Measurements from ENCODE around the gene PRR35.

Gene PRR35

GRCh38 chr16:528111-529011 is 31.8 kb upstream of the PRR35 start:
- DNase-seq: no peak

- no peak for DNase-seq
These were observed 31.1 kb upstream of the PRR35 start for GRCh38 chr16:529012-529575.

GRCh38 chr16:530111-530817 is 29.9 kb upstream of the PRR35 start:
- DNase-seq: no peak

GRCh38 chr16:531494-532125 is 28.6 kb upstream of the PRR35 start:
- no peak for DNase-seq

GRCh38 chr16:533391-534123 is 26.6 kb upstream of the PRR35 start:
- no peak for DNase-seq

GRCh38 chr16:534135-534534 is 26.1 kb upstream of the PRR35 start:
- no peak for DNase-seq

GRCh38 chr16:534856-535445 is 25.2 kb upstream of the PRR35 start:
- no peak for DNase-seq

GRCh38 chr16:535446-536405 is 24.5 kb upstream of the PRR35 start:
- DNase-seq: no peak

- no peak for DNase-seq
These were observed 23.4 kb upstream of the PRR35 start for GRCh38 chr16:536746-537145.

- no peak for DNase-seq
These were observed 22.5 kb upstream of the PRR35 start for GRCh38 chr16:537415-538335.

GRCh38 chr16:539901-540530 is 20.2 kb upstream of the PRR35 start:
- DNase-seq: no peak

GRCh38 chr16:540645-541340 is 19.4 kb upstream of the PRR35 start:
- no peak for DNase-seq

GRCh38 chr16:543301-544164 is 16.7 kb upstream of the PRR35 start:
- DNase-seq: no peak

- DNase-seq: no peak
These were observed 15.7 kb upstream of the PRR35 start for GRCh38 chr16:544517-544916.

GRCh38 chr16:546909-547770 is 13.1 kb upstream of the PRR35 start:
- DNase-seq: no peak

- DNase-seq: no peak
These were observed 11.6 kb upstream of the PRR35 start for GRCh38 chr16:548586-548985.

Measured in NCI-H187 treated with DMSO at 0.1 percent for 48 hours (cell line).